DMS53 treated with DMSO at 0.1 percent for 48 hours (cell line): ENCODE results near the gene IFTAP.
A peak's percentile ranks its signal among the peaks of the same experiment; 100 is the strongest.
"Not testable (repeated sequence)": the region's sequence is repeated elsewhere in the genome, so short reads cannot be mapped to it uniquely, and the experiment has no call there.

Source experiments
- DNase-seq: peaks from one replicate; lab custom pipeline; 2025; ENCODE audit not compliant: unreplicated experiment; lab: John Stamatoyannopoulos, UW

Gene IFTAP

DNA sequence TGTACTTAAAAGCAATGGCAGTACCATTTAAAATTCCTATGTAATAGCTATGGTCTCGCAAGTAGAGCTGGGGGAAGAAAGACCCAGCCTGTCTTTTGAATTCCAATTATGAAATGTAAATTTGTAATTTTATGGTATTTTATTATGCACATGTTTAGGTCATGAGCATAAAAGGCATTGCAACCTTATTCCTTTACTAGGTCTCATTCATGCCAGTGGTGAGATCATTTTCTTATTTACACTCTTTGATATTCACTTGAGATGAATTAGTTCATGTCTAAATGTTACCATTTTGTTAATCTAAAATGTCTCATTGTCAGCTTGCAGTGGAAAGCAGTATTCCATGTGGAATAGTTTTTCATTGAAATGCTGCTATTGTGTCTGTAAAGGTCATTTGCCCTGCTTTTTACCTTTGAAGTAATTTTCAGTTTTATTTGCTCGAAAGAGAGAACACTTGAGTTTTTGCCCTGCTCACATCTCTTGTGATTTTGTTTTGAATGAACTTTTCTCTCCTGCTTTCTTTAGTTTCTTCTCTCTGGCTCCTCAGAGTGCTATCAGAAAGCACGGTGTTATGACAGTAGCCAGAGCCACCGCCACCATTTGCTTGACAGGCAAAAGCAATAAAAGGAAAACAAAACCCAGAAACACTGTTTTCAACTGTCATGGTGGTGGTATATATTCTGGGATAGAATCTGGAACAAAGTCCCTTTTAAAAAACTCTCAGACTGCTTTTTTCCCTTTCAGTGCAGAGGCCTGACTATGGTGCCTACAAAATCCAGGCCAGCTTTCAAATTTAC, 41.0 kb downstream of the IFTAP start:
- DNase-seq: no peak

- DNase-seq: no peak
Measured at GRCh38 chr11:36638556-36638955, 44.3 kb downstream of the IFTAP start.

DNA sequence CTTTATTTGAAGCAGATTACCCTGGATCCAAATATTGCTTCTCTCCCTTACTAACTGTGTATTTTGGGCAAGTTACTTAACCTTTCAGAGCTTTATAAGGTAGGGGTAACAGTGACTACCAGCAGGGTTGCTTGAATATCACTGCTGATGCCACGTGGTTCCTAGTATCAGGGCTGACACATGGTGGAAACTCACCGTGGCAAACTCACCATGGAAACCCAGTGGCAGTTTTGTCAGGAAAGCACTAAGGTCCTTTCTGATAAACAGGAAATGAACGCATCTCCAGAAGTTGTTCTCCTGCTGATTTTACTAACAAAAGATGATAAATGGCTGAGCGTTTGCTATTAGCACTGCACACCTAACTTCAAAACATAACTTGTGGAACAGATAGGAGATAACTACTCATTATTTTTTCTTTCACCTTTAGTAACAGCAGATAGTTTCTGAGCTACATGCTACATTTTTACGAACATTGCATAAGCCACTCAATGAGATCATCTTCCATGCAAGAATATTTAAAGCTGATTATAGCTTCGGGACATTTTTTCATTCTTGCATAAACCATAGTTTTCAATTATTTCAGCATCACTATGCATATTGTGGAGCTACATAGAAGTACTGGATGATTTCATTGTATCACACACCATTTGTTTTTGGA, 63.4 kb downstream of the IFTAP start:
- DNase-seq: no peak

DNA sequence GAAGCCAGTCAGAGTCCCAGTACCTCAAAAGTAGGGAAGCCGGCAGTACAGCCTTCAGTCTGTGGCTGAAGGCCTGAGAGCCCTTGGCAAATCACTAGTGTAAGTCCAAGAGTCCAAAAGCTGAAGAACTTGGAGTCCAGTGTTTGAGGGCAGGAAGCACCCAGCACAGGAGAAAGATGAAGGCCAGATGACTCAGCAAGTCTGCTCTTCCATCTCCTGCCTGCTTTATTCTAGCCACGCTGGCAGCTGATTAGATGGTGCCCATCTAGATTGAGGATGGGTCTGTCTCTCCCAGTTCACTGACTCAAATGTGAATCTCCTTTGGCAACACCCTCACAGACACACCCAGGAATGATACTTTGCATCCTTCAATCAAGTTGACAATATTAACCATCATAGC, 67.1 kb downstream of the IFTAP start:
- not testable (repeated sequence) for DNase-seq

DNA sequence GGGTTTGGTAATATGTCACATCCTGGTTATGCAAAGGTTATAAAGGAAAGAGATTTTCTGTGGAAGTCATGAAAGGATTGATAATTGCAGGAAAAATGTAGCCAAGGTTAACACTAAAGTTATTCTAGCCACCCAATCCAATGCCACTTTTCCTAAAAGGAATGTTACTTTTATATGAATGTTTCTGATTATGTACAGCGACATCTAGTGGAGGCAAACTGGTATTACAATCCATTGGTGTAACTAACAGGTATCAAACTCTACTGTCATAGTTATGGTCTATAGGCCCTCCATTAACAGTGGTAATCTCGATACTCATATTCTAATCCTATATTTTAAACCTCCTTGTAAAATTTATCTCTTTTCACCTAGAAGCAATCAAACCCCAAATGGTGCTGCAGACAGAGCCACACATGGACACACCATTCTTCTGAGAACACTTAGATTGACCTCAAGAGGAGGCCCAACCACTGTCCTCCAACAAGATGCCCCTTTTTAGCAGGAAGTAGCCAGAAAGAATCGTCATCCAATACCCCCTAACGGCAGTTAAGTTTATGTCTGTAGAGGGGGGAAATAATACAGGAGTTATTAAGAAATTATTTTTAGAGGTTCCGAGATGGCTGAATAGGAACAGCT, 78.6 kb downstream of the IFTAP start:
- no peak for DNase-seq

GRCh38 chr11:36679547-36679946, 85.2 kb downstream of the IFTAP start:
- DNase-seq: not testable (repeated sequence)

GRCh38 chr11:36683818-36684217, 89.5 kb downstream of the IFTAP start:
- no peak for DNase-seq

DNA sequence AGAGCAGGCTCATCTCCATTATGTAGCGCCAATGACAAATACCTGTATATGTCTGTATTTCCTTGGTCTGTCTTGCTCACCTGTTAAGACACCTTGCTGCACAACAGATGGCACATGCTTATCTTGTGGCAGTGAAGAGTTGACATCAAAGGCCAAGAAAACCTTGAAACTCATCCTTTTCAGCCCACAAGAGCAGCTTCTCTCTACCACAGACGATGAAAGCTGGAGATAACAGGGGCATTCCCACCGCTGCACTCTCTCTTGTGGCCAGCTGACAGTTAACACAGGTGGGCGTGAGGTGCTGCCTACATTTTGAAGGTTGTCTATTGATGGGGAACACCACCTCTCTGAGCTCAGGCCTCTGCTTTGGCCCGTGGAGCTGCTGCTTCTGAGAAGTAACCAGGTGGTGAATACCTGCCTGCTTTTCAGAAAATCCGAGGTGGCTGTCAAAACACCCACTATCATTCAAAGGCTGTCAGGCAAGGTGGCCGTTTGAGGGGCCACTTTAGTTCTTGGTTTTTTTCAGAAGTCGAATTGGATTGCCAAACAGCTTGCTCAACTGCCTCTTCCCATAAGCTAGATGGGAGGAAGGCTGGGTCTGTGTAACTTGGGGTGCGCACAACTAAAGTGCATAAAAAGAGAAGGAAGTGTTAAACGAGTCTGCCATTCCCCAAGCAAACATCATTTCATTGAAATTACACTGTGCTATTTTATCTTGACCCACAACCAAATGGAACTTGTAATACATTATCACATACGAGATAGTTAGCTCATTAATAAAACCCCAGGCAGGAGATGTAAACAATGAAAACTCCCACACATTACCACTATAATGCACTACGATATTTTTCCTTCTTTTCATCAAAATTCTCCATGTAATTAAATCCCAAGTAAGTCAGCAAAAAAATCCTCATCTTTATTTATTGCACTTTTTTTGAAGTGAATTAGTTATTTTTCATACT, 90.8 kb downstream of the IFTAP start:
- DNase-seq: no peak

DNA sequence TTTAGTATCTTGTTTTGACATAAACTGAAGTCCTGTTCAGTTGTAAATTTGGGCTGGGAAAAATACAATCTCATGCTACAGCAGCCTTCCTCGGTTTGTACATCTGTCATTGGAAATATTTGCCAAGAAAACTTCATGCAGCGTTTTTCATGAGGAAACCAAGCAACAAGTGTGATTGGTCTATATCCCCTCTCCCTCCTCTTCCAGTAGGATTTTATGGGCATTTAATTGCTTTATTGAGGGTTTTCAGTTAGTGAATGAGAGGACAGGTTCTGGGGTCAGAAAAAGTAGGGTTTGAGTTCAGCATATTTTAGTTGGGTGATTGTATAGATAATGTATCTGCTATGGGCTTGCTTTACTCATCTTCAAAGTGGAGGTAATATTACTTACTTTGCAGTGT, 93.8 kb downstream of the IFTAP start:
- DNase-seq: no peak

DNA sequence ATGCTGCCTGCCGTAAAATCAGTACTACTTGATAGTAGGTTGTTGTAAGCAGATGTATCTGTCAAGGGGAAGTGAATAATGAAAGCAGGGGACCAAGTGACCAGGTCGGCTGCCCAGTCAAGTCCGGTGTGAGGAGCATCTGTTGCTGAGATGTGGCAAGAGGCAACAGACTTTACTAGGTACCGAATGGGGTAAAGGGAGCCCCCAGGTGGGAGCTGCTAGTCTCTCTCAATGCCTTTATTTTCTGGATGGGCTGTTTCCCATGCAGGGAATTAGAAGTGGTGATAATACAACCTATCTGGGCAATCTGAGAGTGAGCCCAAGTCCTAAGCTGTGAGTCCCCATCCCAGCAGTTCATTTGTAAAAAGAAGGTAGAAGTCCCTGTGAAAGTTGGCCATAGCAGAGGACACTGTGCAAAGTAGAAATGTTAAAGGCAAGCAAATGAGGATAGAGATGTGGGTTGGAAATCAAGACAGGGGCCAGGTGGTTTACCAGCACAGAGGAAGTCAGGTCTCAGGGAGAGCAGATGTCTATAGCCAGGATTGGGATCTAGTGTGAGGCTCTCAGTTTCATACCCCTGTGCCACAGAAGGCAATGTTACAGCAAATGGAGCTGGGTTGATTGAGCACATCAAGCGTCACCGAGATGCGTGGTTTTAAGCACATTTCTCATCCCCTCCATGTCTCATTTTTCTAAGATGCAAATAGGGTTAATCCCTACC, 94.4 kb downstream of the IFTAP start:
- DNase-seq: no peak

DNA sequence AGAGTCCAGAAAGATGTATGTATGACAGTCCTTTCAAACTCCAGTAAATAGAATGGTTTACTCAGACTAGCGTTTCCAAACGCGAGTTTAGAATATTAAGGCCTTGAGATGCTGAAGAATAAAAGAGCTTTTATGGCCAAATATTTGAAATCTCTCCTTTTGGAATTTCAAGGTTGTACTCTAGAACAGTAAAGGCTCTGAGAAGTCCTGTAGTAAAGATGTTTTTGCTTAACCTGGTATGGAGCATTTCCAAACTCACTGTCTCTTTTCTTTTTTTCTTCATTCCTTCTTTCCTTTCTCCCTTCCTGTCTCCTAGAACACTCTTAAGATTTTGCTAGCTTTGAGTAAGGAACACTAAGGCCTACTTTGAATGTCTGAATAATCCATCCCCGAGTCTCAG, 95.1 kb downstream of the IFTAP start:
- DNase-seq: no peak

DNA sequence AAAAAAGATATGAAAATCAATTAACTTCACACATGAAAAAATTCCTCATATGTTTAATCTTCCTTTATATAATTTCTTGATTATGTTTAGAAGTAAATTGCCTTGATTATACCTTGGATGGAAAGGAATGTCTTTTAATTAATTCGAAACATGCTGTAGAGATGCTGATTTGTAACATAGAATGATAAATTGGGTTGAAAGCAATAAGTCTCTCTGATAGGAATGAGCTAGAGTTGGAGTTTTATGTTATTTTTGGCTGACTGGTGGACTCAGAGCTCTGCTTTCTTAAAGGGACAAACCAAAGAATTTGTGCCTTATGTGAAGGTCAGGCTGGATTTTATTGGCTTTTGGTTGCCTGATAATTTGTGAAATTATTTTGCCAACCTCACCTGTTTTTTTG, 98.4 kb downstream of the IFTAP start:
- DNase-seq: no peak

DNA sequence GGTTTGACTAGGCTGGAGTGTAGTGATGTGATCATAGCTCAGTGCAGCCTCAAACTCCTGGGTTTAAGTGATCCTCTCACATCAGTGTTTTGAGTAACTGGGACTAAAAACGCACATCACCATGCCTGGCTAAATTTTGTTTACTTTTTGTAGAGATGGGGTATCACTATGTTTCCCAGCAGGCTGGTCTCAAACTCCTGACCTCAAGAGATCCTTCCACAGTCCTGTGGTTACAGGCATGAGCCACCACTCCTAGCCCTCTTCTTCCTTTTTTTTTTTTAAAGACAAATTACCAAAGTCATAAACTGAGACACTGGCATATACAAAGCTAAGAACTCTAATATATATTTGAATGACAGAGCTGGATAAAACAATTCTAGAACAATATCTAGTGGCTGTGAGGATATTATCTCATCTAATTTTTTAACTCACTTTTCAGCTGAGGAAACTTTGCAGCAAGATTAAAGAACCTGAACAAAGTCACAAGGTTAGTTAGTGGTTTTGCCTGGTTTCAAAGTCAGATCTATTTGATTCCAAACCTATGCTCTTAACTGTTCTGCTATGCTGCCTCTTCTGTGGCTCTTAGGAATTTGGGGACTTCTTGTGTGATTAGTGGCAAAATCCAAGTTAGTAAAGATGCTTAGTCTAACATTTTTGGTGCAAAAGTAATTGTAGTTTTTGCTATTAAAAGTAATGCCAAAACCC, 99.0 kb downstream of the IFTAP start:
- no peak for DNase-seq

DNA sequence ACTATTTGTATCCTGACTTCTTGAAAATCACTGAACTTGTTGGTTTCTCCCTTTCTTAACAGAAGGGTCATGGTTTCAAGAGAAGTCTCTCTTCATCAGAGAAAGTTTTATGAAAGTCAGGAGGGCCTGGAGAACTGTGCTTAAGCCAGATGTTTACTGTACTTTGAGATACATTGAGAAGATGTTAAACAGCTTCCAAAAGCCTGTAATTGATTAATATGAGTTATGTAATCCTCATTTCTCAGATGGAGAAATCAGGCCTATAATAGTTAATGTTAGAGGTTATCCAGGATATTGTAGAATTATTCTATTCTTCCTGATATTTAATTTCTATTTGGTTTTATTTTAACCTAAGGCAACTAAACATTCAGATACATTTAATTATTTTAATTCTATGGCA, 100.8 kb downstream of the IFTAP start:
- DNase-seq: no peak

GRCh38 chr11:36695571-36695970, 101.3 kb downstream of the IFTAP start:
- no peak for DNase-seq

DNA sequence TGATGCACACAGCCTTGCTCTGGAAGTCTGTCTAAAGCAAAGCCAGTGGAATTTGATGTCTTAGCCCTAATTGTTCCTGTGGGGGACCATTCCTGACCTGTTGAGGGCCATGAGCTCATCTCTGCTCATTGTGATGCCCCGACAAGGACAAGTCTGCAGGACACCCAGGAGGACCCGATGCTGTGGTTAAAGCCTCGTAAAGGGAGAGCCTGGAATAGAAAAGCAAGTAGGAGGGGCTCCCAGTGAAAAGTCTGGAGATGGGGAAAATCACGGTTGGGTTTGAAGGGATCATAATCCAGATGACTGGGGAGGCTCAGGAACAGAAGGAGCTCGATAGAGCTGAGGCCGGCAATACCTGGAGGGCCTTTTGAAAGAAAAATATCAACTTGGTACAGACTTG, 102.2 kb downstream of the IFTAP start:
- no peak for DNase-seq

DNA sequence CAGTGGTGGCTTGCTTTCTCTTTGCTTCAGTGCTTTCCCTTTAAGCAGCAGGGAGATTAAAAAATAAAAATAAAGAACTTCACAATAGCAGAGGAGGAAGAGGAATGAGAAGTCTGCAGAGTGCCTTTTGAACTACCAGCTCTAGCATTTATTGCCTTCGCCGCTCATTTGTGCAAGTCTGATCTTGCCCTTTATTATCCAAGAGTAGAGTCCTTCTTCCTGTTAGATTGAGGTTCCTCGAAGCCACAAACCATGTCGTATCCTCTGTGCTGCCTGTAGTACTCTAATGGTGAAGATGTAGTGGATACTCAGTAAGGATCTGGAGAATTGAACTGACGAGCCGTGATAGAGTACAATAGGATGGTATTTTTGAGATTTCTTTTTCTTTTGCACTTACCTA, 105.0 kb downstream of the IFTAP start:
- DNase-seq: no peak

GRCh38 chr11:36700246-36700645, 105.9 kb downstream of the IFTAP start:
- DNase-seq: no peak

- DNase-seq: peak; percentile 53
Measured at GRCh38 chr11:36702330-36703054, 108.2 kb downstream of the IFTAP start.
